OCI-LY7 (cell line): ENCODE data around the gene RSPRY1.
"Not testable (repeated sequence)": the region's sequence is repeated elsewhere in the genome, so short reads cannot be mapped to it uniquely, and the experiment has no call there.

Experiments
- CTCF ChIP-seq: fragments of 200-600 bp; sonication (generic); conservative IDR thresholded peaks from 2 replicates; pipeline ENCODE4 v1.5.1; 2014; ENCODE audit warnings: mild to moderate bottlenecking, antibody characterized with exemption, low read length, moderate library complexity, mixed read lengths
- EZH2phosphoT487 ChIP-seq: fragments of 200-600 bp; sonication (generic); IDR thresholded peaks from 2 replicates; pipeline ENCODE4 v1.6.1; 2018; ENCODE audit warnings: low read depth, borderline replicate concordance, mild to moderate bottlenecking, mixed run types, antibody characterized with exemption, low read length, moderate library complexity, mixed read lengths

GRCh38 chr16:57189527-57189926, 3.4 kb downstream of the RSPRY1 start:
- TF ChIP-seq EZH2phosphoT487, CTCF: not testable (repeated sequence)
